ENCODE results near the gene DFFB. TPM values are rescaled to one million over a fixed set of nuclear protein-coding genes. Genes with fewer than 3 reads are reported as not detected.
A peak's percentile ranks its signal among the peaks of the same experiment; 100 is the strongest.

The DFFB gene
- total RNA-seq, 1 donor from 2014 or later: 6.2 TPM

GRCh38 chr1:3907031-3907534 lies 49.8 kb downstream of the DFFB start:
- TF ChIP-seq CTCF (conservative IDR thresholded peaks at IDR 0.05; ENCODE audit: low read depth, low read length): peak; percentile 30
- H3K4me3 ChIP-seq (ENCODE audit: low read depth, low read length): no peak overlapping the region
- no peak for DNase-seq (ENCODE audit: low read depth)

GRCh38 chr1:3907621-3908165 lies 50.4 kb downstream of the DFFB start:
- H3K4me3 ChIP-seq (ENCODE audit: low read depth, low read length): no peak overlapping the region
- TF ChIP-seq CTCF (conservative IDR thresholded peaks at IDR 0.05; ENCODE audit: low read depth, low read length): no peak
- no peak for DNase-seq (ENCODE audit: low read depth)

GRCh38 chr1:3908886-3909517 lies 51.7 kb downstream of the DFFB start:
- TF ChIP-seq CTCF (conservative IDR thresholded peaks at IDR 0.05; ENCODE audit: low read depth, low read length): no peak
- no peak for DNase-seq (ENCODE audit: low read depth)
- H3K4me3 ChIP-seq (ENCODE audit: low read depth, low read length): no peak overlapping the region

- no peak for DNase-seq (ENCODE audit: low read depth)
- no peak for TF ChIP-seq CTCF (conservative IDR thresholded peaks at IDR 0.05; ENCODE audit: low read depth, low read length)
- no peak overlapping the region for H3K4me3 ChIP-seq (ENCODE audit: low read depth, low read length)
Observed at GRCh38 chr1:3909615-3910014, 52.3 kb downstream of the DFFB start.

GRCh38 chr1:3910049-3910731 lies 52.9 kb downstream of the DFFB start:
- H3K4me3 ChIP-seq (ENCODE audit: low read depth, low read length): no peak overlapping the region
- no peak for DNase-seq (ENCODE audit: low read depth)
- no peak for TF ChIP-seq CTCF (conservative IDR thresholded peaks at IDR 0.05; ENCODE audit: low read depth, low read length)

- no peak for DNase-seq (ENCODE audit: low read depth)
- TF ChIP-seq CTCF (conservative IDR thresholded peaks at IDR 0.05; ENCODE audit: low read depth, low read length): peak; percentile 81
Observed at GRCh38 chr1:3910857-3911845, 53.9 kb downstream of the DFFB start.

More at GRCh38 chr1:3910857-3911845, 53.9 kb downstream of the DFFB start:
- H3K4me3 ChIP-seq (ENCODE audit: low read depth, low read length): peak overlapping the region; percentile 11
